Liver (tissue), 9 donors: ENCODE measurements around the gene FBXO39. TPM values are rescaled to one million over a fixed set of nuclear protein-coding genes. Genes with fewer than 3 reads are reported as not detected.
"Not testable (repeated sequence)": the region's sequence is repeated elsewhere in the genome, so short reads cannot be mapped to it uniquely, and the experiment has no call there.

Experiments
- DNase-seq: peaks from one replicate; pipeline ENCODE4 v3.0.0-alpha.2; 2017; ENCODE audit warnings: low spot score
- H3K27ac ChIP-seq, 2 donors: one replicate each; pipeline ENCODE4 v1.7.0; 2013; ENCODE audit warnings: inconsistent platforms in 2 of 2, low read length in 2 of 2, control low read depth in 1 of 2, low read depth in 1 of 2, mild to moderate bottlenecking in 1 of 2
- H3K27me3 ChIP-seq, 4 donors: one replicate each; pipeline versions ENCODE4 v1.6.1 to v1.7.0; 2013; ENCODE audit warnings: low read length in 3 of 4, inconsistent platforms in 1 of 4, mild to moderate bottlenecking in 1 of 4, moderate library complexity in 1 of 4; ENCODE audit not compliant: control insufficient read depth in 4 of 4, insufficient read depth in 4 of 4
- H3K36me3 ChIP-seq, 4 donors: one replicate each; pipeline versions ENCODE4 v1.6.1 to v1.7.0; 2013; ENCODE audit warnings: low read length in 3 of 4, mild to moderate bottlenecking in 3 of 4, low read depth in 1 of 4, moderate library complexity in 1 of 4; ENCODE audit not compliant: control insufficient read depth in 4 of 4, insufficient read depth in 3 of 4
- H3K4me1 ChIP-seq, 4 donors: one replicate each; pipeline versions ENCODE4 v1.6.1 to v1.7.0; 2013; ENCODE audit warnings: low read length in 3 of 4, mild to moderate bottlenecking in 3 of 4, moderate library complexity in 1 of 4; ENCODE audit not compliant: control insufficient read depth in 4 of 4, insufficient read depth in 4 of 4
- H3K4me3 ChIP-seq, 3 donors: one replicate each; pipeline versions ENCODE4 v1.6.1 to v1.7.0; 2013; ENCODE audit warnings: low read length in 3 of 3, control low read depth in 1 of 3, low read depth in 1 of 3, mild to moderate bottlenecking in 1 of 3
- H3K9ac ChIP-seq, 2 donors: one replicate each; pipeline ENCODE4 v1.7.0; 2013; ENCODE audit warnings: low read length in 2 of 2, mild to moderate bottlenecking in 2 of 2, moderate library complexity in 2 of 2, control low read depth in 1 of 2, low read depth in 1 of 2
- H3K9me3 ChIP-seq, 4 donors: one replicate each; pipeline versions ENCODE4 v1.6.1 to v1.7.0; 2013; ENCODE audit warnings: low read length in 3 of 4; ENCODE audit not compliant: control insufficient read depth in 4 of 4
- ATF3 ChIP-seq: IDR thresholded peaks from 2 replicates; pipeline ENCODE4 v1.6.1; 2016; ENCODE audit warnings: antibody characterized with exemption
- EGR1 ChIP-seq, 2 donors: IDR thresholded peaks; 2 replicates each; pipeline ENCODE4 v1.6.1; 2016 to 2018; ENCODE audit warnings: antibody characterized with exemption in 2 of 2, low read depth in 2 of 2
- FOXA2 ChIP-seq: IDR thresholded peaks from 2 replicates; pipeline ENCODE4 v1.6.1; 2016; ENCODE audit warnings: antibody characterized with exemption
- GABPA ChIP-seq, 2 donors: IDR thresholded peaks in 1 of 2; conservative IDR thresholded peaks in 1 of 2; 2 replicates each; pipeline ENCODE4 v1.6.1; 2016; ENCODE audit warnings: antibody characterized with exemption in 2 of 2, mild to moderate bottlenecking in 1 of 2, moderate library complexity in 1 of 2
- HNF4A ChIP-seq, 2 donors: conservative IDR thresholded peaks; 2 replicates each; pipeline ENCODE4 v1.6.1; 2016; ENCODE audit warnings: antibody characterized with exemption in 2 of 2, mild to moderate bottlenecking in 2 of 2
- JUND ChIP-seq, 2 donors: IDR thresholded peaks; 2 replicates each; pipeline ENCODE4 v1.6.1; 2016; ENCODE audit warnings: antibody characterized with exemption in 2 of 2
- RAD21 ChIP-seq, 2 donors: IDR thresholded peaks; 2 replicates each; pipeline ENCODE4 v1.6.1; 2016; ENCODE audit warnings: antibody characterized with exemption in 2 of 2, mild to moderate bottlenecking in 2 of 2
- RXRA ChIP-seq, 2 donors: IDR thresholded peaks; 2 replicates each; pipeline ENCODE4 v1.6.1; 2017 to 2018; ENCODE audit warnings: antibody characterized with exemption in 2 of 2, mild to moderate bottlenecking in 1 of 2
- SP1 ChIP-seq: IDR thresholded peaks from 2 replicates; pipeline ENCODE4 v1.6.1; 2018; ENCODE audit warnings: antibody characterized with exemption, mild to moderate bottlenecking
- TAF1 ChIP-seq: conservative IDR thresholded peaks from 2 replicates; pipeline ENCODE4 v1.6.1; 2016; ENCODE audit warnings: antibody characterized with exemption, mild to moderate bottlenecking
- WGBS: extraction: QIAGEN DNeasy Blood & Tissue Kit; methylation state at CpG from one replicate; pipeline ENCODE4 v1.1.7; 2013; 5-methylcytosine and 5-hydroxymethylcytosine counted together
- polyA plus RNA-seq, 2 donors: library from polyadenylated mRNA; stranded (reverse) in 1 of 2; unstranded in 1 of 2; fragments of 200-250 nt in 1 of 2; fragments of >200 nt in 1 of 2; fragmentation: Nextera tagmentation in 1 of 2; extraction: Ambion mirVana in 1 of 2; gene quantifications; one replicate each; pipeline versions ENCODE4 v1.2.1 to v1.2.3, GENCODE V29; 2013 to 2015
- total RNA-seq, 2 donors: library from RNA; depleted of rRNA; stranded (reverse); fragments of >200 nt; gene quantifications; one replicate each; pipeline ENCODE4 v1.2.3, GENCODE V29; 2014
- TF ChIP-seq, protein P1 (sequence below): fragments of 150-350 bp; IDR thresholded peaks from 2 replicates; pipeline ENCODE4 v1.5.1; 2017; ENCODE audit warnings: improper control_type of control experiment, low read depth, low read length; ENCODE audit not compliant: missing input control
- donor health status: healthy.
- donor health status: healthy.
- donor health status: healthy.
- donor health status: healthy.
- donor health status: healthy.

The FBXO39 gene
- total and polyA plus RNA-seq, 4 donors = 0.05 to 0.67 (median 0.20) TPM

- 100% methylated on average over 1 of the region's 1 CpG for WGBS
- no peak overlapping the region for H3K27ac ChIP-seq
- H3K4me3 ChIP-seq = no peak overlapping the region
- H3K36me3 ChIP-seq = peaks cover 27 to 68% (median 67%) of the 10 kb centered on the region in 4 donors
- H3K9ac ChIP-seq = no peak overlapping the region
- peaks cover 3 to 6% (median 5%) of the 10 kb centered on the region in 4 donors for H3K4me1 ChIP-seq
- TF ChIP-seq HNF4A (conservative IDR thresholded peaks at IDR 0.05) (no peak), GABPA (IDR thresholded peaks at IDR 0.05 in 1 of 2, conservative IDR thresholded peaks at IDR 0.05 in 1 of 2) (no peak), RAD21 (IDR thresholded peaks at IDR 0.05) (no peak), FOXA2 (no peak), TAF1 (no peak)
- no peak for DNase-seq
- H3K9me3 ChIP-seq = peaks cover 2 to 20% (median 7%) of the 10 kb centered on the region in 4 donors
- no peaks in the 10 kb centered on the region for H3K27me3 ChIP-seq
Observed at GRCh38 chr17:6772016-6772415, 4.0 kb upstream of the FBXO39 start.

DNA sequence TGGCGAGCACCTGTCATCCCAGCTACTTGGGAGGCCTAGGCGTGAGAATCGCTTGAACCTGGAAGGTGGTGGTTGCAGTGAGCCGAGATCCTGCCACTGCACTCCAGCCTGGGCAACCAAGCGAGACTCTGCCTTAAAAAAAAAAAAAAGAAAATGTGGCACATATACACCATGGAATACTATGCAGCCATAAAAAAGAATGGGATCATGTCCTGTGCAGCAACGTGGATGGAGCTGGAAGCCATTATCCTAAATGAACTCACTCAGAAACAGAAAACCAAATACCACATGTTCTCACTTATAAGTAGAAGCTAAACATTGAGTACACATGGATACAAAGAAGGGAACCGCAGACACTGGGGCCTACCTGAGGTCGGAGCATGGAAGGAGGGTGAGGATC, 1.1 kb upstream of the FBXO39 start:
- H3K27me3 ChIP-seq, H3K9ac ChIP-seq, H3K9me3 ChIP-seq, DNase-seq, H3K27ac ChIP-seq, H3K4me3 ChIP-seq: not testable (repeated sequence)
- peaks cover 3 to 17% (median 10%) of the 10 kb centered on the region in 4 donors for H3K4me1 ChIP-seq
- WGBS = 97% methylated on average over 8 of the region's 8 CpGs
- peaks cover 17 to 41% (median 40%) of the 10 kb centered on the region in 4 donors for H3K36me3 ChIP-seq

DNA sequence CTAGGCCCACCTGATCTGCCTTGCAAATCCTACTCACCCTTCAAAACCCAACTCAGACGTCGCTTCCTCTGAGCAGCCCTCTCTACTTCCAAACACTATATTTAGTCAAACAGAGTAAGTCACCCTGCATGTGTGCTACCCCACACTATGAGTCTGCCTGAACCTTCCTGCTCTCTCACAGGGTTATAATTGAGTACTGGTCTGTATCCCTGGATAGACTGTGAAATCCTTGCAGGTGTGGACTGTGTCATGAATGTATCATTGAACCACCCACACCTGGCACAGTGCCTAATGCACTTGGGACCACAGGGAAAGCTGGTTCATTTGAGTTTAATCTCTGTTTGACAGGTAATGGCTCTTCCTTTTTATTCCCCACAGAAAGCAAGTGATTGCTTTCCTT, 3.4 kb downstream of the FBXO39 start:
- WGBS = 67% methylated on average over 2 of the region's 2 CpGs
- Histone ChIP-seq H3K27me3 (no peaks in the 10 kb centered on the region), H3K4me1 (peaks cover 3 to 19% (median 10%) of the 10 kb centered on the region in 4 donors), H3K36me3 (peaks cover 0 to 2% (median 0%) of the 10 kb centered on the region in 4 donors), H3K9ac (no peak overlapping the region), H3K4me3 (no peak overlapping the region), H3K9me3 (peaks cover 0 to 12% (median 1%) of the 10 kb centered on the region in 4 donors), H3K27ac (peak overlapping the region in 1 of 2 donors; percentile 9)
- peak; percentile 12 to 50 for TF ChIP-seq RXRA (IDR thresholded peaks at IDR 0.05)
- TF ChIP-seq HNF4A (conservative IDR thresholded peaks at IDR 0.05) = peak; percentile 12 to 64
- no peak for TF ChIP-seq JUND (IDR thresholded peaks at IDR 0.05)
- no peak for TF ChIP-seq ATF3
- TF ChIP-seq, protein P1, sequence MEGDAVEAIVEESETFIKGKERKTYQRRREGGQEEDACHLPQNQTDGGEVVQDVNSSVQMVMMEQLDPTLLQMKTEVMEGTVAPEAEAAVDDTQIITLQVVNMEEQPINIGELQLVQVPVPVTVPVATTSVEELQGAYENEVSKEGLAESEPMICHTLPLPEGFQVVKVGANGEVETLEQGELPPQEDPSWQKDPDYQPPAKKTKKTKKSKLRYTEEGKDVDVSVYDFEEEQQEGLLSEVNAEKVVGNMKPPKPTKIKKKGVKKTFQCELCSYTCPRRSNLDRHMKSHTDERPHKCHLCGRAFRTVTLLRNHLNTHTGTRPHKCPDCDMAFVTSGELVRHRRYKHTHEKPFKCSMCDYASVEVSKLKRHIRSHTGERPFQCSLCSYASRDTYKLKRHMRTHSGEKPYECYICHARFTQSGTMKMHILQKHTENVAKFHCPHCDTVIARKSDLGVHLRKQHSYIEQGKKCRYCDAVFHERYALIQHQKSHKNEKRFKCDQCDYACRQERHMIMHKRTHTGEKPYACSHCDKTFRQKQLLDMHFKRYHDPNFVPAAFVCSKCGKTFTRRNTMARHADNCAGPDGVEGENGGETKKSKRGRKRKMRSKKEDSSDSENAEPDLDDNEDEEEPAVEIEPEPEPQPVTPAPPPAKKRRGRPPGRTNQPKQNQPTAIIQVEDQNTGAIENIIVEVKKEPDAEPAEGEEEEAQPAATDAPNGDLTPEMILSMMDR = no peak
- TF ChIP-seq SP1 = no peak
- no peak for TF ChIP-seq TAF1
- DNase-seq = no peak

DNA sequence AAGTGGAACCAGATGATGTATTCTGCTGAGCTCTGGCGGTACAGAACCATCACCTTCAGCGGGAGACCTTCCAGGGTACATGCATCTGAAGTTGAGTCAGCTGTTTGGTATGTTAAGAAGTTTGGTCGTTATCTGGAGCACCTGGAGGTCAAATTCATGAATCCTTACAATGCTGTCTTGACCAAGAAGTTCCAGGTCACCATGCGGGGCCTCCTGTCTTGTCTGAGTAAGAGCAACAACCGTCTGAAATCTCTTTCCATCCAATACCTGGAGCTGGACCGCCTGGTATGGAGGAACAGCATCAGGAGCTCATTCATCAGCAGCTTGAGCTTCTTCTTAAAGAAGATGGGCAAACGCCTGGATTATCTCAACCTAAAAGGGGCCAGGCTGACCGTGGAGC, 4.0 kb downstream of the FBXO39 start:
- Histone ChIP-seq H3K4me3 (no peak overlapping the region), H3K36me3 (no peaks in the 10 kb centered on the region), H3K27ac (peak overlapping the region in 1 of 2 donors; percentile 9), H3K4me1 (peaks cover 3 to 19% (median 10%) of the 10 kb centered on the region in 4 donors), H3K9ac (no peak overlapping the region), H3K27me3 (no peaks in the 10 kb centered on the region), H3K9me3 (peaks cover 0 to 8% (median 1%) of the 10 kb centered on the region in 4 donors)
- 91% methylated on average over 8 of the region's 8 CpGs for WGBS
- DNase-seq = no peak
- TF ChIP-seq ATF3 (no peak), EGR1 (IDR thresholded peaks at IDR 0.05; ENCODE audit: low read depth in 2 of 2) (no peak)
